ACC112 (cell line): ENCODE results near the gene DISP3.

ENCODE experiments used
- H2AFZ ChIP-seq: fragments of 200-600 bp; sonication (generic); one replicate; pipeline ENCODE4 v1.6.0; 2017; ENCODE audit warnings: antibody characterized with exemption, low read length; ENCODE audit not compliant: unreplicated experiment
- H3K27ac ChIP-seq: fragments of 200-600 bp; sonication (generic); 2 replicates; pipeline ENCODE4 v1.5.1; 2014; ENCODE audit warnings: low read depth, mild to moderate bottlenecking, antibody characterized with exemption, low read length, moderate library complexity
- H3K27me3 ChIP-seq: fragments of 200-600 bp; sonication (generic); 2 replicates; pipeline ENCODE4 v1.6.1; 2014; ENCODE audit warnings: mild to moderate bottlenecking, antibody characterized with exemption, low read length, moderate library complexity, mixed read lengths; ENCODE audit not compliant: insufficient read depth
- H3K36me3 ChIP-seq: fragments of 200-600 bp; sonication (generic); 2 replicates; pipeline ENCODE4 v1.6.1; 2016; ENCODE audit warnings: mild to moderate bottlenecking, antibody characterized with exemption, low read length, moderate library complexity, mixed read lengths; ENCODE audit not compliant: insufficient read depth
- H3K4me1 ChIP-seq: fragments of 200-600 bp; sonication (generic); one replicate; pipeline ENCODE4 v1.6.1; 2016; ENCODE audit warnings: low read length, mixed read lengths; ENCODE audit not compliant: insufficient read depth, unreplicated experiment, control insufficient read depth
- H3K4me3 ChIP-seq: fragments of 200-600 bp; sonication (generic); 2 replicates; pipeline ENCODE4 v1.5.1; 2014; ENCODE audit warnings: mild to moderate bottlenecking, low read depth, low read length
- H3K79me2 ChIP-seq: fragments of 200-600 bp; sonication (generic); one replicate; pipeline ENCODE4 v1.6.0; 2016; ENCODE audit warnings: low read length; ENCODE audit not compliant: control insufficient read depth, unreplicated experiment, insufficient read depth

DISP3 gene

DNA sequence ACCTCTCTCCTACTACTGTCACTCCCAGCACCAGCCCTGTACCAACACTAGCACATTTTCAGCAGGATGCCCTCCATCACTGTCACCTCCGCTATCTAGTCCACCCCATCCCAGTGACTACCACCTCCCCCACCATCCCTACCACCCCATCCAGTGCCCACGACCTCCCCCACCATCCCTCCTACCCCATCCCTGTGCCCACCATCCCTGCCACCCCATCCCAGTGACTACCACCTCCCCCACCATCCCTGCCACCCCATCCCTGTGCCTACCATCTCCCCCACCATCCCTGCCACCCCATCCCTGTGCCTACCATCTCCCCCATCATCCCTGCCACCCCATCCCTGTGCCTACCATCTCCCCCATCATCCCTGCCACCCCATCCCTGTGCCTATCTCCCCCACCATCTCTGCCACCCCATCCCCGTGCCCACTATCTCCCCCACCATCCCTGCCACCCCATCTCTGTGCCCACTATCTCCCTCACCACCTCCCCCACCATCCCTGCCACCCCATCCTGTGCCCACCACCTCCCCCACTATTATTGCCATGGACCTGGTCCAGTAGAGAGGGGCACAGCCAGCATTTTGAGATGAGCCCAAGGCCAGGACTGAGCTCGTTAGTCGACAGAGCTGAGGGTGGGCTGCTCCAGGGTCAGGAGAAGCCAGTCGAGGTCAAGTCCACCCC is 45.7 kb downstream of the DISP3 start:
- H3K4me3 ChIP-seq = no peak overlapping the region
- no peak overlapping the region for H3K27ac ChIP-seq
- H3K4me1 ChIP-seq = no peaks in the 10 kb centered on the region
- H2AFZ ChIP-seq = no peak overlapping the region
- no peaks in the 10 kb centered on the region for H3K36me3 ChIP-seq
- peaks cover 25% of the 10 kb centered on the region; the same call in 1 of the 2 replicates for H3K27me3 ChIP-seq
- H3K79me2 ChIP-seq = no peaks in the 10 kb centered on the region

DNA sequence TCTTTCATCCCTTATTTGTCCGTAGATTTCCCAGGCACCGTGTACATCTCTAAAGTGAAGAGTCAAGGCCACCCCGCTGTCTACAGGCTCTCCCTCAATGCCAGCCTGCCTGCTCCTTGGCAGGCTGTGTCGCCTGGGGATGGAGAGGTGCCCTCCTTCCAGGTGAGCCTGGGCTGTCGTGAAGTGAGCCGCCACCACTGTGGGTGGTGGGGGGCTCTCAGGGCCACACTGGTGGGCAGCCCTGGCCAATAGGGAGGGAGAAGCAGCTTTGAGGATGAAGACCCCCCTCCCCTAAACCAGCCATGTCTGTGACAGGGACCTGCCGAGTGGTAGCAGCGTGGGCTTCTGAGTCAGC is 46.2 kb downstream of the DISP3 start:
- no peak overlapping the region for H2AFZ ChIP-seq
- no peak overlapping the region for H3K4me3 ChIP-seq
- H3K27me3 ChIP-seq = peaks cover 24% of the 10 kb centered on the region
- H3K36me3 ChIP-seq = no peaks in the 10 kb centered on the region
- H3K4me1 ChIP-seq = no peaks in the 10 kb centered on the region
- H3K79me2 ChIP-seq = no peaks in the 10 kb centered on the region
- H3K27ac ChIP-seq = no peak overlapping the region

DNA sequence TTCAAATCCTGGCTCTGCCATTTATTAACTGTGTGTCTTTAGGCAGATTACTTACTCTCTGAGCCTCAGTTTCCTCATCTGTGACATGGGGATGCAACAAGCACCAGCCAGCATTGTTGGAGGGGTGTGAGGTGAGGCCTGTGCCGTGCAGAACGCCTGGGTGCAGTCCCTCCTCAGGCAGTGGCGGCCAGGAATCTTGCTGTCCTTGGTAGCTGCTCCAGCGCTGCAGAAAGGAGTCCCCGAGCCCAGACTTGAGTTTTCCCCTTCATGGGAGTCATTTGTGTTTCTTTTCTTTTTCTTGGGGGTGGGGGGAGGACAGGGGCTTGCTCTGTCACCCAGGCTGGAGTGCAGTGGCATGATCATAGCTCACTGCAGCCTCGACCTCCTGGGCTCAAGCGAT is 46.6 kb downstream of the DISP3 start:
- Histone ChIP-seq H3K36me3 (no peaks in the 10 kb centered on the region), H3K79me2 (no peaks in the 10 kb centered on the region), H3K27ac (no peak overlapping the region), H2AFZ (no peak overlapping the region), H3K27me3 (peaks cover 25% of the 10 kb centered on the region), H3K4me1 (no peaks in the 10 kb centered on the region), H3K4me3 (no peak overlapping the region)

DNA sequence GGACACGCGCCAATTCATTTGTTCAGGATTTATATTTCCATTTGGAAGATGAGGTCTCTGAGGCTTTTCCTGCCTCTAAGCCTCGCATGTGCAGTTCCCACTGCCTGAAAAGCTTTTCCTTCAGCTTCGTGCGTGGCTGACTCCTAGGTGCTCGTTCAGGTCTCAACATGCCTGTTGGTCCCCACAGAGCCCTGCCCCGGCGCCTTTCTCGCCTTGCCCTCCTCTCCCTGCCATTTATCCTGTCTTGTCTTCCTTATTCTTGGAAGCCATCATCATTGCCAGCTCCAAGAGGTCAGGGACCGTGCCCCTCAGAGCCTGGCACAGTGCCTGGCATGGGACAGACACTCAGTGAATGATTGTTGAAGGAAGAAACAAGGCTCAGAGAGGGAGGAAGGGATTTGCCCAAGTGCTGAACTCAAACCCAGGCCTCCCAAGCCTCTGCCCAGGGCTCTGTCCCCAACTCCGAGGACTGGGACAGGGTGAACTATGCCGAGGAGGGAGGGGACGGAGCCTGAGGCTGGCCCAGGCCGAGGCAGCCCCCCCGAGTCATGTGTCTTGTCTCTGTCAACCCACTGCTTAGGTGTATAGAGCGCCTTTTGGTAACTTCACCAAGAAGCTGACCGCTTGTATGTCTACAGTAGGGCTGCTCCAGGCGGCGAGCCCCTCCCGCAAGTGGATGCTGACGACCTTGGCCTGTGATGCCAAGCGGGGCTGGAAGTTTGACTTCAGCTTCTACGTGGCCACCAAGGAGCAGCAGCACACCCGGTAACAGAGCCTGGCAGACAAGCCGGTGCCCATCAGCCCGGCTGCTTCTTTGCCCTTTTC is 47.3 kb downstream of the DISP3 start:
- Histone ChIP-seq H3K79me2 (no peaks in the 10 kb centered on the region), H3K27ac (no peak overlapping the region), H3K36me3 (no peaks in the 10 kb centered on the region), H3K4me1 (no peaks in the 10 kb centered on the region), H3K4me3 (no peak overlapping the region), H2AFZ (no peak overlapping the region), H3K27me3 (peaks cover 32% of the 10 kb centered on the region)

DNA sequence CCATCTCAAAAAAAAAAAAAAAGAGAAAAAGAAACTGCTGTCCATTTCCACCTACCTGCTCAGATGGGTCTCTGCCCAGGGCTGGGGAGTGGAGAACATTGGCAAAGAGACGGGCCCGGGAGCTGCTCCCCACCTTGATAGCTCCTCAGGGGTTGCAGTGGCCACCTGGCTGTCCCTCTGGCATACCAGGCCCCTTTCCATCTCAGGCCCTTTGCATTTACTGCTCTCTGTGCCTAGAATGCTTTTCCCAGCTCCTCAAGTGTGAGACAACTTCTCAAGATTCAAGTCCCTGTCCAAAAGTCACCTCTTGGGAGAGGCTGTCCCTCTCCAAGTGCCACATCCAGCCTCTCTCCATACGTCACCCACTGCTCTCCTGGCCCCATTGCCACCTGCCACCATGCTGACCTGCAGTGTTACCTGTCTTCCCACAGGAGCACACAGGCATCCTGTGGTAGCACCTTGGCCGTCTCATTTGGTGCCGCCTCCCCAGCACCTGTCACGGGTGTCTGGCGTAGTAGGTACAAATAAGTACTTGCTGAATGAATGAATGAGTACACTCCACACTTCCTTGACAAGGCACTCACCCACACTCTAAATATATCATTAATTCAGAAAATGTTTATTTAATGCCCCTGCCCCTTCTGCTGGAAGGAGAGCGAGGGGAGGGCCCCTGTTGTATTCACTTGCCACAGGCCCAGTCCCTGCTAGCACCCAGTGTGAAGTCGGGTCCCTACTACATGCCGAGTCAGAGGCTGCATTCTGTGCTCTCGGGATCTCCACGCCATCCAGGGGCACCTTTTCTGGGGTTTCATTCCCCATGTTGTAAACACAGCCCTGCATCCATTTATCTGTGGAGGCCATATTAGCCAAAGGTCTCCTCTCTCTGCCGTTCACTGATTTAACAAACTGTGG is 48.8 kb downstream of the DISP3 start:
- H3K27ac ChIP-seq = no peak overlapping the region
- no peak overlapping the region for H3K4me3 ChIP-seq
- no peaks in the 10 kb centered on the region for H3K4me1 ChIP-seq
- no peak overlapping the region for H2AFZ ChIP-seq
- peaks cover 42% of the 10 kb centered on the region for H3K27me3 ChIP-seq
- no peaks in the 10 kb centered on the region for H3K79me2 ChIP-seq
- no peaks in the 10 kb centered on the region for H3K36me3 ChIP-seq

DNA sequence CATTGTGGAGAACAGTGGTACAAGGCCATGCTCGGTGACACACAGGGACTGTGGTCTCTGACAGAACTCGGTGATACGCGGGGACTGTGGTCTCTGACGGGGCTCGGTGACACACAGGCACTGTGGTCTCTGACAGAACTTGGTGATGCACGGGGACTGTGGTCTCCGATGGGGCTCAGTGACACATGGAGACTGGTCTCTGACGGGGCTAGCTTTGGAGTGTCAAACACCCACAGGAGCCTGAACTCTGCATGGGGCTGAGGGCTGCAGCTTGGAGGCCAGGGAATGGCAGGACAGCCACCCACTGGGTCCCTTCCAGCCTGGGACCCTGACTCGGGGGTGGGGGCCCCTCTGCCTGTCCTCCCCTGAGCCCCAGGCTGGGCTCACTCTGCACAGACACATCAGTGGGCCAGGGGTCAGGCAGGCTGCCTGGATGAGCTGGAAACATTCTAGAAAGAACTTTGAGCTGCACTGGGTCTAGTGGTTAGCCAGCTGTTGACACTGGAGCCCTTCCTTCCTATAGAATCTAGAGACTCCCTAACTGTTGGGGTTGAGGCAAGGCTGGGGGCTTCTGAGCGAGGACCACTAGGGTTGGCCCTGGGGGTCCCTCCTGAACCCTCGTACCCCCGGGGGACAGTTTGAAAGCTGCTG is 49.8 kb downstream of the DISP3 start:
- Histone ChIP-seq H3K79me2 (no peaks in the 10 kb centered on the region), H3K27me3 (peaks cover 42% of the 10 kb centered on the region), H3K36me3 (no peaks in the 10 kb centered on the region), H3K27ac (no peak overlapping the region), H3K4me1 (no peaks in the 10 kb centered on the region), H3K4me3 (no peak overlapping the region), H2AFZ (no peak overlapping the region)

DNA sequence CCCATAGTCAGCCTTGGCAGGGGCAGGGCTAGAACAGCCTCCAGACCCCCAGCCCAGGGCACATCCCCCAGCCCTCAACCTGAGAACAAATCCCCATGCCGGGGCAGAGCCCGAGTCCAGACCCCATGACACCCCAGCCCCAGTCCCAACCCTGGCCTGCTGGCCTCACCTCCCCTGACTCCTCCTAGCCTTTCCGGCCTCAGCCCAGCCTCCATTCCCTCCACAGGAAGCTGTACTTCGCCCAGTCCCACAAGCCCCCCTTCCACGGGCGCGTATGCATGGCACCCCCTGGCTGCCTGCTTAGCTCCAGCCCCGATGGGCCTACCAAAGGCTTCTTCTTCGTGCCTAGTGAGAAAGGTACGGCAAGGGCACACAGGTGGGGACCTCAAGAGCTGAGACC is 50.4 kb downstream of the DISP3 start:
- H3K27ac ChIP-seq = no peak overlapping the region
- H3K79me2 ChIP-seq = no peaks in the 10 kb centered on the region
- no peaks in the 10 kb centered on the region for H3K4me1 ChIP-seq
- no peaks in the 10 kb centered on the region for H3K36me3 ChIP-seq
- H3K27me3 ChIP-seq = peaks cover 42% of the 10 kb centered on the region
- no peak overlapping the region for H2AFZ ChIP-seq
- no peak overlapping the region for H3K4me3 ChIP-seq

DNA sequence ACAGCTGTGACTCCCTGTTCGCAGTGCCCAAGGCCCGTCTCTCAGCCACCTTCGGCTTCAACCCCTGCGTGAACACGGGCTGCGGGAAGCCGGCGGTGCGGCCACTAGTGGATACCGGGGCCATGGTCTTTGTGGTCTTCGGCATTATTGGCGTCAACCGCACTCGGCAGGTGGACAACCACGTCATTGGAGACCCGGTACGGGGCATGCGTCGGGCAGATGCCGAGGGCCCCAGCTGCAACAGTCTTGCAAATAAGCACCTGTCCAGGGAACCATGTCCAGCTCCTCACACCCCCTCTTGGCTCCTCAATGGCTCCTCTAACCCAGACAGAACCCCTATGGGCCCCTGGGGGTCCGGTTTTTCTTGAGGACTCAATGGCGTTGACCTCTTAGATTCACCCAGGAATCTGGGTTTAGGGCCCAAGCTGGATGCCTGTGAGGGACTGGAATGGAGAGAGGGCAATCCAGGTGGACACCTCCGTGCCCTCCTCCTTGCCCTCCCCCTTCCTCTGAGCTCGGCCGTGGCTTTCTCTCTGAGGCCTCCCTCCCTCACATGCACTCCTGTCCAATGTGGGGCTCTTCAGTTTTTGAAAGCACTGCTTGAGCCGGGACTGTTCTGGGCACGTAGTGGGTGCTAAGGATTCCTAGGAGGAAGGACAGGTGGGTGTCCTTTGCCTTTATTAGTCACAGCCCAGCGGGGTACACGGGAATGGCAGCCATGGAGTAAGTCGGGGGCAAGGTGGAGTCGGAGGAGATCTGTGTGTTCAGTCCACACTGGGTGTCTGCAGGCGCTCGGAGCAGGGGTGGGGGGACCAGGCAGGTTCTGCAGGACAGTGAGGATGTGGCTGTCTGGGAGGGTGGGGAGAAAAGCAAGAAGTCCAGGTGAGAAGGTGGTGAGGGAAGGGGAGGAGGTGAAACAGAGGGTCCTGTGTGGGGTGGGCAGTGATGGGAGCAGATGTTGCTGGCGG is 51.1 kb downstream of the DISP3 start:
- no peak overlapping the region for H2AFZ ChIP-seq
- H3K36me3 ChIP-seq = no peaks in the 10 kb centered on the region
- no peaks in the 10 kb centered on the region for H3K79me2 ChIP-seq
- H3K4me1 ChIP-seq = no peaks in the 10 kb centered on the region
- H3K27ac ChIP-seq = no peak overlapping the region
- no peak overlapping the region for H3K4me3 ChIP-seq
- peaks cover 38% of the 10 kb centered on the region for H3K27me3 ChIP-seq

DNA sequence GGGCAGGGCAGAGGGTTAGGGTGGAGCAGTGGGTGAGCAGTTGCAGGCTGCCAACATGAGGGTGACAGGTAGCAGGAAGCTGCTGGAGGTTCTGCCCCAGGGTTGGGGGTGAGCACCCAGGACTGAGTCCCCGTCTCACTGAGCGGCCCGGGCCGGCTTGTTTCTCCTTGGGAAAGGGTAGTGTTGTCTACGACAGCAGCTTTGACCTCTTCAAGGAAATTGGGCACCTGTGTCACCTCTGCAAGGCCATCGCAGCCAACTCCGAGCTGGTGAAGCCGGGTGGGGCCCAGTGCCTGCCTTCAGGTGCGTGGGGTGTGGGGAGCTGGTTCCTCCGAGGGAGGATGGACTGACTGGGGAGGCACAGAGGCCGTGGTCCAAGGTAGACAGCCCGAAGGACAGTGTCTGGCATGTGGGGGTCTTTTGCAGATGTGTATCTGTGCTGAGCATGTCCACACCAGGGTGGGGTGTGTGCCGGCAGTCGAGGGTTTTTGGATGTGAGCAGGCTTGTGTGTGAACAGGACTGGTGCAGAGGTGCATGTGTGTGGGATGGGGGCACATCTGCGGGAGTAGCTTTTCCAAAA is 51.9 kb downstream of the DISP3 start:
- Histone ChIP-seq H3K27ac (no peak overlapping the region), H3K36me3 (no peaks in the 10 kb centered on the region), H3K79me2 (no peaks in the 10 kb centered on the region), H3K4me1 (no peaks in the 10 kb centered on the region), H3K4me3 (no peak overlapping the region), H2AFZ (no peak overlapping the region), H3K27me3 (peaks cover 38% of the 10 kb centered on the region)
